Vagina (tissue), 2 donors: ENCODE measurements around the gene ZBTB47.

ENCODE experiments used
- POLR2A ChIP-seq, 2 donors: fragments of 450-650 bp; IDR thresholded peaks; one replicate each; pipeline ENCODE4 v1.6.1; 2017; ENCODE audit warnings: antibody characterized with exemption in 2 of 2, mild to moderate bottlenecking in 2 of 2, moderate library complexity in 2 of 2
- POLR2AphosphoS5 ChIP-seq, 2 donors: sonication (generic); formaldehyde crosslinking; IDR thresholded peaks; one replicate each; pipeline ENCODE4 v1.9.0; 2017; ENCODE audit warnings: antibody characterized with exemption in 2 of 2, mild to moderate bottlenecking in 2 of 2, low read depth in 1 of 2; ENCODE audit not compliant: insufficient read depth in 1 of 2
- TF ChIP-seq, protein P1 (sequence below), 3 experiments: fragments of 450-650 bp in 2 of 3; fragments of 200-600 bp in 1 of 3; sonication (generic) in 1 of 3; IDR thresholded peaks; one replicate each; pipeline ENCODE4 v1.5.1; 2017 to 2019; ENCODE audit warnings: antibody characterized with exemption in 3 of 3, mild to moderate bottlenecking in 2 of 3, moderate library complexity in 2 of 3

DNA sequence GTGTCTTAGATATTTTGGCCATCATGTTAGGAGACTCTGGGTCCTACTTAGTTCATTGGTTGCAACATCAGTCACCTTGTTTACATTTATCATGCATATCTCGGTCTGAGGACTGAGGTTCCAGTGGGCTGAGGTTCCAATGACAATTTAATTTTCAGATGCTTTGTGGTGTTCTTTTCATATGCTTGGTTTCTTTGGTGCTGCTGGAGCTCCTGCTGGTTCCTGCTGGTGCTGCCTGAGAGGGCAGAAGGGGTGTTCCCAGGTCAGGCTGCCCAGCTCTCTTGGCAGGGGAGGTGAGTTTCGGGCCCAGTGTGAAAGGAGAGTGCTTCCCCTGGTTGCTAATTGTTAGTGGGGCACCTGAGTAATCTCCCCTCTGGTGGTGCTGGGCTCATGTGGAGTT is 24.9 kb downstream of the ZBTB47 start:
- TF ChIP-seq POLR2AphosphoS5 (IDR thresholded peaks at IDR 0.05; ENCODE audit: insufficient read depth in 1 of 2, low read depth in 1 of 2) (no peak), POLR2A (IDR thresholded peaks at IDR 0.05) (no peak)
- TF ChIP-seq, protein P1, sequence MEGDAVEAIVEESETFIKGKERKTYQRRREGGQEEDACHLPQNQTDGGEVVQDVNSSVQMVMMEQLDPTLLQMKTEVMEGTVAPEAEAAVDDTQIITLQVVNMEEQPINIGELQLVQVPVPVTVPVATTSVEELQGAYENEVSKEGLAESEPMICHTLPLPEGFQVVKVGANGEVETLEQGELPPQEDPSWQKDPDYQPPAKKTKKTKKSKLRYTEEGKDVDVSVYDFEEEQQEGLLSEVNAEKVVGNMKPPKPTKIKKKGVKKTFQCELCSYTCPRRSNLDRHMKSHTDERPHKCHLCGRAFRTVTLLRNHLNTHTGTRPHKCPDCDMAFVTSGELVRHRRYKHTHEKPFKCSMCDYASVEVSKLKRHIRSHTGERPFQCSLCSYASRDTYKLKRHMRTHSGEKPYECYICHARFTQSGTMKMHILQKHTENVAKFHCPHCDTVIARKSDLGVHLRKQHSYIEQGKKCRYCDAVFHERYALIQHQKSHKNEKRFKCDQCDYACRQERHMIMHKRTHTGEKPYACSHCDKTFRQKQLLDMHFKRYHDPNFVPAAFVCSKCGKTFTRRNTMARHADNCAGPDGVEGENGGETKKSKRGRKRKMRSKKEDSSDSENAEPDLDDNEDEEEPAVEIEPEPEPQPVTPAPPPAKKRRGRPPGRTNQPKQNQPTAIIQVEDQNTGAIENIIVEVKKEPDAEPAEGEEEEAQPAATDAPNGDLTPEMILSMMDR (IDR thresholded peaks at IDR 0.05): no peak
